Fibroblast of the aortic adventitia (primary cell): Measurements from ENCODE around the gene HSD3B1. TPM values are rescaled to one million over a fixed set of nuclear protein-coding genes. Genes with fewer than 3 reads are reported as not detected.

Experiments used
- DNase-seq: peaks from one replicate; pipeline ENCODE4 v3.0.0-alpha.2; 2010; ENCODE audit warnings: low read depth
- H3K4me3 ChIP-seq: 2 replicates; pipeline ENCODE4 v1.5.1; 2011; ENCODE audit warnings: low read depth, mild to moderate bottlenecking, control low read depth, low read length, moderate library complexity
- total RNA-seq: library from RNA; depleted of rRNA; stranded (reverse); fragments of >200 nt; gene quantifications from 2 replicates; pipeline ENCODE4 v1.2.3, GENCODE V29; 2012; ENCODE audit warnings: low replicate concordance
- TF ChIP-seq, protein P1 (sequence below): IDR thresholded peaks from 2 replicates; pipeline ENCODE4 v1.5.1; 2011; ENCODE audit warnings: mild to moderate bottlenecking, low read length, control low read depth, inconsistent platforms; ENCODE audit not compliant: insufficient read depth

HSD3B1 gene
- total RNA-seq: not detected in 2 replicates

GRCh38 chr1:119506941-119507340, at the start of gene HSD3B1:
TSS of gene HSD3B1 (plus strand) at chr1:119507210. CDS start at chr1:119507477, 267 bp downstream.
- no peak for DNase-seq
- TF ChIP-seq, protein P1, sequence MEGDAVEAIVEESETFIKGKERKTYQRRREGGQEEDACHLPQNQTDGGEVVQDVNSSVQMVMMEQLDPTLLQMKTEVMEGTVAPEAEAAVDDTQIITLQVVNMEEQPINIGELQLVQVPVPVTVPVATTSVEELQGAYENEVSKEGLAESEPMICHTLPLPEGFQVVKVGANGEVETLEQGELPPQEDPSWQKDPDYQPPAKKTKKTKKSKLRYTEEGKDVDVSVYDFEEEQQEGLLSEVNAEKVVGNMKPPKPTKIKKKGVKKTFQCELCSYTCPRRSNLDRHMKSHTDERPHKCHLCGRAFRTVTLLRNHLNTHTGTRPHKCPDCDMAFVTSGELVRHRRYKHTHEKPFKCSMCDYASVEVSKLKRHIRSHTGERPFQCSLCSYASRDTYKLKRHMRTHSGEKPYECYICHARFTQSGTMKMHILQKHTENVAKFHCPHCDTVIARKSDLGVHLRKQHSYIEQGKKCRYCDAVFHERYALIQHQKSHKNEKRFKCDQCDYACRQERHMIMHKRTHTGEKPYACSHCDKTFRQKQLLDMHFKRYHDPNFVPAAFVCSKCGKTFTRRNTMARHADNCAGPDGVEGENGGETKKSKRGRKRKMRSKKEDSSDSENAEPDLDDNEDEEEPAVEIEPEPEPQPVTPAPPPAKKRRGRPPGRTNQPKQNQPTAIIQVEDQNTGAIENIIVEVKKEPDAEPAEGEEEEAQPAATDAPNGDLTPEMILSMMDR: no peak
- H3K4me3 ChIP-seq: no peak within 1 kb of the TSS

DNA sequence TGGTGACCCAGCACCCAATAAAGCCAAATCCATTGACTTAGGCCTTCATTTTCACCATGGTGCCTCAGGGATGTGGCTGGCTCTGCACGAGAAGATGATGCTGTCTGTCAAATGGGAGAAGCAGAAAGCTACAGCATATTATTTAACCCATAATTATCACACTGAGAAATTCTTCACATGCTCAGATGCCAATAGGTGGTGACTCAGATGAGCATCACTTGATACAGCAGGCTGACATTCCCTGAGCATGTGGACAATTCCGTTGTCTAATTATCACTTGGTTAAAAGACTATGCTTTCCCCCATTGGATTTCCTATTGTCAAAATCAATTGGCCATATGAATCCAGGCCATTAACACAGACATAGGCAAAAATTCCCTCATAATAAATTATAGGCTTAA, 44.0 kb upstream of the HSD3B1 start:
- no peak for DNase-seq
- TF ChIP-seq, protein P1: no peak

DNA sequence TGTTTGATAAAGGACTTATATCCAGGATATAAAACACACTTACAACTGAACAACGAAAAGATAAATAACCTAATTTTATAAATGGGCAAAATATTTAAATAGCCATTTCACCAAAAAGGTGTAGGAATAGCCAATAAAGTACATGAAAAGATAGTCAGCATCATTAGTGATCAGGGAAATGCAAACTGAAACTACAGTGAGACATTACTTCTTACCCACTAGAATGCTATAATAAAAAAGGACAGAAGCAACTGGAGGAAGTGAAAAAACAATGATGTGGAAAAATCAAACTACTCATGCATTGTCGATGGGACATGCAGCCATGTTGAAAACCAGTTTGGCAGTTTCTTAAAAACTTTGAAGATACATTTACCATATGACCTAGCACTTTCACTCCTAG, 43.4 kb upstream of the HSD3B1 start:
- H3K4me3 ChIP-seq: no peak overlapping the region
- no peak for DNase-seq
- TF ChIP-seq, protein P1: no peak

More for the DNA sequence above, 44.0 kb upstream of the HSD3B1 start:
- H3K4me3 ChIP-seq: no peak overlapping the region

- no peak overlapping the region for H3K4me3 ChIP-seq
- TF ChIP-seq, protein P1: no peak
- DNase-seq: no peak
These were observed 40.6 kb upstream of the HSD3B1 start for GRCh38 chr1:119466445-119466844.

DNA sequence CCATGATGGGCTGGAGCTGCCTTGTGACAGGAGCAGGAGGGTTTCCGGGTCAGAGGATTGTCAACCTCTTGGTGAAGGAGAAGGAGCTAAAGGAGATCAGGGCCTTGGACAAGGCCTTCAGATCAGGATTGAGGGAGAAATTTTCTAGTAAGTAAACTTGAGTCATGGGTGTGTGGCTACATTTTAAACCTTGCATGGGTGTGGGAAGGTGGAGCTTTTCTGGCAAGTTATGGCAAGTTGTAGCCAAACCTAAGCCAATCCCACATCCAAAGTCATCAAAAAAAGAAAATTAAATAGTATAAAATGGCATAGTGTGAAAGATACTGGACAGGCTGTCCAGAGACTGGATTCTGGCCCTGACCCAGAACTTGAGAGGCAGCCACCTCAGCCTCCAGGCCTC, 39.8 kb upstream of the HSD3B1 start:
- TF ChIP-seq, protein P1: no peak
- no peak for DNase-seq
- no peak overlapping the region for H3K4me3 ChIP-seq

GRCh38 chr1:119467857-119468668, 38.9 kb upstream of the HSD3B1 start:
- H3K4me3 ChIP-seq: no peak overlapping the region
- DNase-seq: no peak

More at GRCh38 chr1:119467857-119468668, 38.9 kb upstream of the HSD3B1 start:
- TF ChIP-seq, protein P1: no peak
